GM10266 (cell line): ENCODE data around the gene PMP22.

Experiments used
- DNase-seq: peaks from one replicate; pipeline ENCODE4 v3.0.0; 2012; ENCODE audit errors: extremely low spot score
- CTCF ChIP-seq: IDR thresholded peaks from 2 replicates; pipeline ENCODE4 v1.5.1; 2012; ENCODE audit warnings: mild to moderate bottlenecking, low read depth; ENCODE audit not compliant: control insufficient read depth, insufficient read depth; ENCODE audit errors: missing control alignments

Gene PMP22

GRCh38 chr17:15288859-15289258 is 23.7 kb upstream of the PMP22 start:
- DNase-seq = no peak
- TF ChIP-seq CTCF = no peak

GRCh38 chr17:15287538-15288267 is 22.6 kb upstream of the PMP22 start:
- no peak for TF ChIP-seq CTCF

GRCh38 chr17:15285466-15285865 is 20.3 kb upstream of the PMP22 start:
- TF ChIP-seq CTCF = no peak
- DNase-seq = no peak

More at GRCh38 chr17:15287538-15288267, 22.6 kb upstream of the PMP22 start:
- no peak for DNase-seq

- no peak for TF ChIP-seq CTCF
- DNase-seq = no peak
Measured at GRCh38 chr17:15284537-15284936, 19.4 kb upstream of the PMP22 start.

GRCh38 chr17:15284107-15284506 is 19.0 kb upstream of the PMP22 start:
- TF ChIP-seq CTCF = no peak
- DNase-seq = no peak

GRCh38 chr17:15281909-15282308 is 16.8 kb upstream of the PMP22 start:
- TF ChIP-seq CTCF = no peak

GRCh38 chr17:15278924-15279477 is 13.9 kb upstream of the PMP22 start:
- DNase-seq = no peak

More at GRCh38 chr17:15281909-15282308, 16.8 kb upstream of the PMP22 start:
- no peak for DNase-seq

More at GRCh38 chr17:15278924-15279477, 13.9 kb upstream of the PMP22 start:
- no peak for TF ChIP-seq CTCF
